ENCODE data around the gene ZDHHC4. TPM values are rescaled to one million over a fixed set of nuclear protein-coding genes. Genes with fewer than 3 reads are reported as not detected.
"Not testable (repeated sequence)": the region's sequence is repeated elsewhere in the genome, so short reads cannot be mapped to it uniquely, and the experiment has no call there.

The ZDHHC4 gene
- total RNA-seq, 1 donor from 2014 or later, result 52.2 TPM

DNA sequence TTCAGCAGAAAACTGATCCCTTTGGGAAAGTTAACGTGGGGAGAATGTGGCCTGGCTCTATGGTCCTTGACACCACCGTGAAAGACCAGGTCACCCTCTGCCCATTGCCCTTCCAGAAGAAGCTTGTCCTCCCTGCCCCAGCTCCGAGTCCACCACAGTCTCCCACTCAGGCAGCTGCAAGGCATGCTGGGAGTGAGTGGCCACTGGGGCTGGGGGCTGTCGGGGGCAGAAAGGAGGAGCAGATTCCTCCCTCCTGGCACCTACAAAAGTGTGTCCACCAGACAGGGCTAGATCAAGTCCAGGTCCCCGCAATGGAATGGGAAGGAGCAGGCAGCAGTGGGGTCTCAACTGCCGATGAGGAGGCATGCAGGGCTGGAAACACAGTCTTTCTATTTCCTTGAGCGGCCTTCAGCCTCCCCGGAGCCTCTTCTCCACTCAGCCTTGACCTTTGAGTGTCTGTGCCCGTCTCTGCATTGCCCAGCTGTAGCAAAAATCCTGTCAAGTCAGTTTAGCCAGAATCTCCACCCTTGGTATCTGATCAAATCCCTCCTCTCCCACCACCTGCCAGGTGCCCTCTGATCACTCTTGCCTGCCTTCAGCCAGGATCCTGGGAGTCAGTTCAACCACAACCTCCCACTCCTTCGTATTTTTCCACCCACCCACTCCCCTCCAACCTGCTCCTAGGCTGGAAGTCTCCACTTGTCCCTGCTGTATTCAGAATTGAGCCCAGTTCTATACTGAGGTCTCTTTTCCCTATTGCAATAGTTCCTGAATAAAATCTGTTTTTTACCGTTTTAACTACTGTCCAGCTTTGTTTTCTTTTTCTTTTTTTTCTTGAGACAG is 53.0 kb downstream of the ZDHHC4 start:
- no peak for DNase-seq (ENCODE audit: low spot score in 2 of 2)
- no peak for FAIRE-seq

GRCh38 chr7:6631605-6632004 is 54.4 kb downstream of the ZDHHC4 start:
- DNase-seq (ENCODE audit: low spot score in 2 of 2) (no peak), FAIRE-seq (no peak)

GRCh38 chr7:6634021-6634420 is 56.8 kb downstream of the ZDHHC4 start:
- DNase-seq (ENCODE audit: low spot score in 2 of 2) (no peak), FAIRE-seq (no peak)

- FAIRE-seq; DNase-seq (ENCODE audit: low spot score in 2 of 2): not testable (repeated sequence)
These were observed 57.7 kb downstream of the ZDHHC4 start for GRCh38 chr7:6634971-6635370.

DNA sequence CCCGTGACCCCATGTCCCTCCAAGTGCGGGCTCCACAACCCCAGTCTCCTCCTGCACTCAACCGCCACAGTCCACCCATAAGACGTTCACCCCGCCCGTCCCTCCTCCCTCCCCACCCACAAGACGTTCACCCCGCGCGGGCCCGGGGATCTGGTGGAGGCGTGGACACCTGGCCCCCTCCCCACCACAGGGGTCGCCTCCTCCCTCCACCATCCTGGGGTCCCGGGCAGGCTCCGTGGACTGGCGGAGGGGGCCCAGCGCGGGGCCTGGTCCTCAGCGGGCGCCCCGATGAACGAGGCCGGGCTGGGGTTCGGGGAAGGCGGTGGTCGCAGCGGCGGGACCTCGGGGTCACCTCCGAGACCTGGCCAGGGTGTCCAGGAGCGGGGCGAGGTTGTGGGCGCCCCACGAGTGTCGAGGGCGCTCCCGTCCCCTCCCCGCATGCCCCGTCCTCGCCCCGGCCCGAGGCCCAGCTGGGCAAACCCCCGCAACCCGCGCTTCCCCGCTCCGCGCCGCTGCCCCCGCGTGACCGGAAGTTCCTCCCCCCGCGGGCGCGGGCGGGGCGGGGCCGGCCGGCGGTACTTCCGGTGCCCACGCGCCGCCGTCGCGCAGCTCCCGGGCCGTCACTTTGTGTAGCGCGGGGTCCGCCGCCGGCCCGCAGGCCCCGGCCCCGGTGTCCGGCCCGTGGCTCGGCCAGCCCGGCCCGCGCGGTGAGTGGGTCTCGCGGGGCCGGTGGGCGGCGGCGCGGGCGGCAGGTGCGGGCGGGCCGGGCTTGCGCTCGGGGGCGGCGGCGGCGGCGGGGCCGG is 59.7 kb downstream of the ZDHHC4 start, which contains the start of gene ZNF316:
Gene ZNF316 (plus strand): TSS at position 578 of the 803 bp plus-strand sequence. CDS start 5,092 bp downstream, outside the sequence.
- peak; percentile 100 for DNase-seq (ENCODE audit: low spot score in 2 of 2)
- no peak for FAIRE-seq

DNA sequence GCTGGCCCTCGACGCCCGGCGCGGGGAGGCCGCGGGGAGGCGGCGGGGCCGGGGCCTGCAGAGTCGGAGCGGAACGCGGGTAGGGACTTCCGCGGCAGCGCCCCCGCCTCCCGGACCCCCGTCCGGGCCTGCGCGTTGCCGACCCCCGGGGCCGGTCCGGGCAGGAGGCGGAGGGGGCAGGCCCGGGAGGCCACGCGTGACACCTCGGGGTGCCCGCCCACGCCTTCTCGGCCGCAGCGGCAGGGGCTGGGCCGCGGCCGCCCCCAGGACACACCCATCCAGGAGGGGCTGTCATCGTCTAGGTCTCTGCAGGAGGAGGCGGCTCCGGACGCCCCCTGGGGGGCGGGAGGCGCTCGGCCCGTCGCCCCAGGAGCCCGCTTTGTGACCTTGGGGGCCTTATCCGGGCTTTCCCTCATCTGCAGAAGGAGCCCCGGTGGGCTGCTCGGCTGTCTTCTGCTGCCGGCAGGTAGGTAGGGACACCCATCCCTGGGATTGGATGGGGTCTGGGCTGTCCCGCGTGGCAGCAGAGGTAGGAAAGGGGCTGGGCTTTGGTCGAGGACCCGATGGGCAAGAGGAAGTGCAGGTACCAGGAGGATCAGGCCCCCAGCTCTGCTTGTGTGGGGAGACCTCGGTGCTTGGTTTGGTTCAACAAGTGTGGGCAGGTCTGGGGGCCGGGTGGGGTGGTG is 60.4 kb downstream of the ZDHHC4 start:
- peak in 1 of 2 donors; percentile 74 for DNase-seq (ENCODE audit: low spot score in 2 of 2)
- no peak for FAIRE-seq

Other genes starting within 250 kb of the ZDHHC4 start
- 47.7 TPM for gene FAM220A, start 228.5 kb upstream of the ZDHHC4 start, total RNA-seq
- 41.2 TPM for gene RAC1, start 202.9 kb upstream of the ZDHHC4 start, total RNA-seq
- 25.7 TPM for gene DAGLB, start 129.5 kb upstream of the ZDHHC4 start, total RNA-seq
- 77.9 TPM for gene KDELR2, start 93.3 kb upstream of the ZDHHC4 start, total RNA-seq
- gene GRID2IP, start 26.0 kb upstream of the ZDHHC4 start, total RNA-seq, result 0.41 TPM
- 22.4 TPM for gene INTS15, start 12.6 kb downstream of the ZDHHC4 start, total RNA-seq
- 23.6 TPM for gene ZNF853, start 38.2 kb downstream of the ZDHHC4 start, total RNA-seq
- 15.5 TPM for gene ZNF316, start 59.9 kb downstream of the ZDHHC4 start, total RNA-seq
- 28.1 TPM for gene ZNF12, start 129.5 kb downstream of the ZDHHC4 start, total RNA-seq
- 1.2 TPM for gene RSPH10B2, start 176.6 kb downstream of the ZDHHC4 start, total RNA-seq
- 117 TPM for gene CCZ1B, start 248.8 kb downstream of the ZDHHC4 start, total RNA-seq

Data from frontal cortex (tissue), 4 donors.